Trophoblast cell (in vitro differentiated cells and primary cell): Measurements from ENCODE around the gene EFCAB13.
"Not testable (repeated sequence)": the region's sequence is repeated elsewhere in the genome, so short reads cannot be mapped to it uniquely, and the experiment has no call there.

Source experiments
- DNase-seq, 2 donors: peaks; one replicate each; pipeline ENCODE4 v3.0.0-alpha.2; 2016
- H2AFZ ChIP-seq: 2 replicates; pipeline ENCODE4 v1.6.1; 2013; ENCODE audit warnings: low read length, moderate library complexity, mild to moderate bottlenecking; ENCODE audit not compliant: insufficient read depth, poor library complexity
- H2AK5ac ChIP-seq: 2 replicates; pipeline ENCODE4 v1.6.1; 2013; ENCODE audit warnings: mild to moderate bottlenecking, low read length
- H2BK120ac ChIP-seq: 2 replicates; pipeline ENCODE4 v1.6.1; 2013; ENCODE audit warnings: low read length, mild to moderate bottlenecking, moderate library complexity; ENCODE audit not compliant: insufficient read depth, poor library complexity
- H2BK12ac ChIP-seq: 2 replicates; pipeline ENCODE4 v1.6.1; 2013; ENCODE audit warnings: mild to moderate bottlenecking, low read length, moderate library complexity
- H2BK5ac ChIP-seq: 2 replicates; pipeline ENCODE4 v1.6.1; 2013; ENCODE audit warnings: low read length, low read depth, moderate library complexity, mild to moderate bottlenecking; ENCODE audit not compliant: poor library complexity
- H3K14ac ChIP-seq: 2 replicates; pipeline ENCODE4 v1.6.1; 2013; ENCODE audit warnings: mild to moderate bottlenecking, low read length
- H3K18ac ChIP-seq: 2 replicates; pipeline ENCODE4 v1.6.1; 2013; ENCODE audit warnings: mild to moderate bottlenecking, low read length
- H3K23ac ChIP-seq: 2 replicates; pipeline ENCODE4 v1.6.1; 2013; ENCODE audit warnings: low read length
- H3K27ac ChIP-seq: 2 replicates; pipeline ENCODE4 v1.5.1; 2013; ENCODE audit warnings: low read depth, mild to moderate bottlenecking, inconsistent platforms, low read length, moderate library complexity
- H3K27me3 ChIP-seq: 2 replicates; pipeline ENCODE4 v1.6.1; 2013; ENCODE audit warnings: inconsistent platforms, mild to moderate bottlenecking, low read length, moderate library complexity; ENCODE audit not compliant: insufficient read depth
- H3K36me3 ChIP-seq, 2 experiments: 1 replicate in 1 of 2; 2 replicates in 1 of 2; pipeline ENCODE4 v1.6.1; 2013; ENCODE audit warnings: low read length in 2 of 2, mild to moderate bottlenecking in 2 of 2, moderate library complexity in 1 of 2; ENCODE audit not compliant: insufficient read depth in 2 of 2, control insufficient read depth in 1 of 2
- H3K4ac ChIP-seq: 2 replicates; pipeline ENCODE4 v1.6.1; 2013; ENCODE audit warnings: low read depth, mild to moderate bottlenecking, low read length, moderate library complexity
- H3K4me1 ChIP-seq, 2 experiments: 1 replicate in 1 of 2; 2 replicates in 1 of 2; pipeline ENCODE4 v1.6.1; 2013; ENCODE audit warnings: low read length in 2 of 2, mild to moderate bottlenecking in 2 of 2, moderate library complexity in 1 of 2; ENCODE audit not compliant: insufficient read depth in 2 of 2, control insufficient read depth in 1 of 2
- H3K4me2 ChIP-seq: 2 replicates; pipeline ENCODE4 v1.6.1; 2013; ENCODE audit warnings: inconsistent platforms, mild to moderate bottlenecking, low read length, moderate library complexity
- H3K4me3 ChIP-seq: 2 replicates; pipeline ENCODE4 v1.5.1; 2013; ENCODE audit warnings: mild to moderate bottlenecking, low read depth, low read length, inconsistent platforms
- H3K79me1 ChIP-seq: one replicate; pipeline ENCODE4 v1.6.1; 2013; ENCODE audit warnings: low read length
- H3K79me2 ChIP-seq: 2 replicates; pipeline ENCODE4 v1.6.1; 2013; ENCODE audit warnings: low read length, mild to moderate bottlenecking; ENCODE audit not compliant: control insufficient read depth, insufficient read depth, poor library complexity
- H3K9ac ChIP-seq: 2 replicates; pipeline ENCODE4 v1.6.1; 2013; ENCODE audit warnings: mild to moderate bottlenecking, low read length
- H3K9me3 ChIP-seq: 2 replicates; pipeline ENCODE4 v1.6.1; 2013; ENCODE audit warnings: low read depth, mild to moderate bottlenecking, control low read depth, inconsistent platforms, low read length; ENCODE audit not compliant: insufficient read depth
- H4K12ac ChIP-seq: 2 replicates; pipeline ENCODE4 v1.6.1; 2013; ENCODE audit warnings: low read depth, mild to moderate bottlenecking, low read length, moderate library complexity
- H4K8ac ChIP-seq: 2 replicates; pipeline ENCODE4 v1.6.1; 2013; ENCODE audit warnings: low read depth, mild to moderate bottlenecking, low read length, moderate library complexity
- H4K91ac ChIP-seq: one replicate; pipeline ENCODE4 v1.6.1; 2013; ENCODE audit warnings: low read depth, mild to moderate bottlenecking, low read length, moderate library complexity
- WGBS: extraction: QIAGEN DNeasy Blood & Tissue Kit; methylation state at CpG from one replicate; pipeline ENCODE4 v1.1.7; 2013; ENCODE audit warnings: missing lambda C conversion rate; ENCODE audit not compliant: insufficient read length, insufficient coverage; ENCODE audit errors: extremely low coverage; 5-methylcytosine and 5-hydroxymethylcytosine counted together

The EFCAB13 gene

GRCh38 chr17:47370899-47371298 lies 47.1 kb downstream of the EFCAB13 start:
- not testable (repeated sequence) for H3K9ac ChIP-seq, H4K8ac ChIP-seq, H2BK12ac ChIP-seq, H2AK5ac ChIP-seq, H4K91ac ChIP-seq, H3K27me3 ChIP-seq, H2AFZ ChIP-seq, H3K23ac ChIP-seq, H3K4ac ChIP-seq, H3K79me1 ChIP-seq, H2BK5ac ChIP-seq, H3K4me2 ChIP-seq, H3K18ac ChIP-seq, H3K36me3 ChIP-seq, H3K79me2 ChIP-seq, H4K12ac ChIP-seq, H3K27ac ChIP-seq, DNase-seq, H3K9me3 ChIP-seq, H3K4me1 ChIP-seq, H3K14ac ChIP-seq, H3K4me3 ChIP-seq, H2BK120ac ChIP-seq
- no CpG with 5 or more reads among the region's 3 CpGs for WGBS

GRCh38 chr17:47373002-47373401 lies 49.2 kb downstream of the EFCAB13 start:
- no peak overlapping the region for H2BK5ac ChIP-seq
- no peak overlapping the region for H2BK120ac ChIP-seq
- no peak overlapping the region for H3K14ac ChIP-seq
- no peak for DNase-seq
- no peak overlapping the region for H4K12ac ChIP-seq
- no peak overlapping the region for H3K4me3 ChIP-seq
- H2AK5ac ChIP-seq = no peak overlapping the region
- H3K79me2 ChIP-seq = no peaks in the 10 kb centered on the region
- H4K8ac ChIP-seq = no peak overlapping the region
- no peak overlapping the region for H3K4ac ChIP-seq
- no peak overlapping the region for H3K18ac ChIP-seq
- H3K36me3 ChIP-seq = no peaks in the 10 kb centered on the region
- no peaks in the 10 kb centered on the region for H3K27me3 ChIP-seq
- no peak overlapping the region for H2BK12ac ChIP-seq
- H3K27ac ChIP-seq = no peak overlapping the region
- no peak overlapping the region for H3K4me2 ChIP-seq
- H3K9ac ChIP-seq = no peak overlapping the region
- H4K91ac ChIP-seq = no peak overlapping the region
- H2AFZ ChIP-seq = no peak overlapping the region
- WGBS = no CpG with 5 or more reads among the region's 1 CpG
- peaks cover 0 to 4% of the 10 kb centered on the region in 2 experiments for H3K4me1 ChIP-seq
- no peaks in the 10 kb centered on the region for H3K9me3 ChIP-seq
- H3K79me1 ChIP-seq = no peaks in the 10 kb centered on the region
- H3K23ac ChIP-seq = no peak overlapping the region

GRCh38 chr17:47376247-47376646 lies 52.5 kb downstream of the EFCAB13 start:
- H3K4me1 ChIP-seq = no peaks in the 10 kb centered on the region
- H3K23ac ChIP-seq = no peak overlapping the region
- H3K18ac ChIP-seq = no peak overlapping the region
- no peak overlapping the region for H2AK5ac ChIP-seq
- no peaks in the 10 kb centered on the region for H3K9me3 ChIP-seq
- no peak overlapping the region for H3K14ac ChIP-seq
- no peaks in the 10 kb centered on the region for H3K79me1 ChIP-seq
- no peaks in the 10 kb centered on the region for H3K27me3 ChIP-seq
- no peak overlapping the region for H3K4me3 ChIP-seq
- no peak overlapping the region for H4K8ac ChIP-seq
- H4K91ac ChIP-seq = no peak overlapping the region
- DNase-seq = no peak
- H3K4me2 ChIP-seq = no peak overlapping the region
- WGBS = no CpG with 5 or more reads among the region's 1 CpG
- H3K4ac ChIP-seq = no peak overlapping the region
- H2BK5ac ChIP-seq = no peak overlapping the region
- H2BK12ac ChIP-seq = no peak overlapping the region
- no peak overlapping the region for H2AFZ ChIP-seq
- H2BK120ac ChIP-seq = no peak overlapping the region
- H3K36me3 ChIP-seq = no peaks in the 10 kb centered on the region
- no peaks in the 10 kb centered on the region for H3K79me2 ChIP-seq
- no peak overlapping the region for H3K27ac ChIP-seq
- no peak overlapping the region for H4K12ac ChIP-seq
- H3K9ac ChIP-seq = no peak overlapping the region

- Histone ChIP-seq H3K9me3 (no peaks in the 10 kb centered on the region), H3K9ac (no peak overlapping the region), H3K36me3 (no peaks in the 10 kb centered on the region), H3K23ac (no peak overlapping the region), H2AK5ac (no peak overlapping the region), H3K4ac (no peak overlapping the region), H3K18ac (no peak overlapping the region), H3K4me1 (no peaks in the 10 kb centered on the region), H3K27ac (no peak overlapping the region), H2BK12ac (no peak overlapping the region), H3K4me2 (no peak overlapping the region), H2BK5ac (no peak overlapping the region), H3K79me2 (no peaks in the 10 kb centered on the region), H2BK120ac (no peak overlapping the region), H4K12ac (no peak overlapping the region), H3K79me1 (no peaks in the 10 kb centered on the region), H4K91ac (no peak overlapping the region), H3K14ac (no peak overlapping the region), H3K4me3 (no peak overlapping the region), H2AFZ (no peak overlapping the region), H3K27me3 (no peaks in the 10 kb centered on the region), H4K8ac (no peak overlapping the region)
- no peak for DNase-seq
These were observed 65.1 kb downstream of the EFCAB13 start for GRCh38 chr17:47388825-47389224.
